Neural crest cell (in vitro differentiated cells): ENCODE data around the gene UBE4B. TPM values are rescaled to one million over a fixed set of nuclear protein-coding genes. Genes with fewer than 3 reads are reported as not detected.

ENCODE experiments used
- DNase-seq: peaks from one replicate; pipeline ENCODE4 v3.0.0; 2021; ENCODE audit warnings: low read depth, mixed read lengths, low spot score
- H3K27ac Mint-ChIP-seq: one replicate; pipeline ENCODE4 v1.8.0; 2021; ENCODE audit warnings: mild to moderate bottlenecking, mixed read lengths; ENCODE audit not compliant: unreplicated experiment
- H3K27me3 Mint-ChIP-seq: 2 replicates; pipeline ENCODE4 v1.8.0; 2021; ENCODE audit warnings: low read depth, mild to moderate bottlenecking, mixed read lengths
- H3K36me3 Mint-ChIP-seq: 2 replicates; pipeline ENCODE4 v1.8.0; 2021; ENCODE audit warnings: low read depth, mild to moderate bottlenecking, mixed read lengths
- H3K4me1 Mint-ChIP-seq: 2 replicates; pipeline ENCODE4 v1.8.0; 2021; ENCODE audit warnings: mixed read lengths
- H3K4me3 Mint-ChIP-seq: one replicate; pipeline ENCODE4 v1.8.0; 2021; ENCODE audit warnings: mild to moderate bottlenecking, mixed read lengths
- H3K9me3 Mint-ChIP-seq: 2 replicates; pipeline ENCODE4 v1.8.0; 2021; ENCODE audit warnings: mixed read lengths
- total RNA-seq: library from RNA; stranded (reverse); gene quantifications from 2 replicates; pipeline ENCODE4 v1.2.1, GENCODE V29; 2021
- TF ChIP-seq, protein P1 (sequence below): fragments of 200-600 bp; sonication (generic); conservative IDR thresholded peaks from 2 replicates; pipeline ENCODE4 v1.5.0; 2021; ENCODE audit warnings: antibody characterized with exemption, mild to moderate bottlenecking

UBE4B gene
- total RNA-seq, 1 donor from 2014 or later = 74.4 TPM

DNA sequence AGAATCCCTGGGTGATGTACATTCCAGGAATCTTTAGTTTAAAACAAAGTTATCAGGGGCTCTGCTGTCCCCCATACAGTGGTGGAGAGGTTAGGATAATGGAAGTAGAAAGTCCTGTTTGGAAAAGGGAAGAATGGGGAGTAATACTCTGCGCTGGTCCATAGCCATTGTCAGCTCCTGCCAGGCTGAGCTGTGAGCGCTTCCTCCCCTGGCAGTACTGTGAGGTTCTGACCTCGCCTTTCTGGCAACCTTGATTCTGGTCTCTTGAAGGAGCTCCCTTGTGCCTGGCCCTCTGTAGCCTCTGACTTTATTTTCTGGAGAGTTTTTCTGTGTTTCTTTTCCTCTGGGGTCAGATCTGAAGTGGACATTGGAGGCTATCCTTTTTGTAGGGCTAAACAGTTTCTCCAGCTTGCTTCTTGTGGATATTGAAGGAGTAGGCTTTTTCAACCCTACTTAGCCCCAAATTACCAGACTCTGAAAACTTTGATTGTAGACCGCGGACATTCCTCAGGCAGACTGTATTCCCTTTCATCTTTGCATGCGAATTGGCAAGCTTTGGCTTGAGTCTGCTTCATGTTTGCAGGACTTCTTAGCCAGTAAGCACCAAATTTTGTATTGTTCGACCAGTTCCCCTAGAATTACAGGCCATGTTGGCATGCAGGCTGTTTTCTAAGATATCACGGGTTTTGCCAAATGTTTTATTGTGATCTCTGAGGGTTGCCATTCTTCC lies 13.8 kb downstream of the UBE4B start:
- Mint-ChIP-seq H3K27ac (peak overlapping the region; percentile 15), H3K4me1 (peaks cover 31% of the 10 kb centered on the region), H3K27me3 (no peaks in the 10 kb centered on the region), H3K9me3 (no peaks in the 10 kb centered on the region), H3K4me3 (no peak overlapping the region), H3K36me3 (peaks cover 11% of the 10 kb centered on the region)
- no peak for DNase-seq
- TF ChIP-seq, protein P1, sequence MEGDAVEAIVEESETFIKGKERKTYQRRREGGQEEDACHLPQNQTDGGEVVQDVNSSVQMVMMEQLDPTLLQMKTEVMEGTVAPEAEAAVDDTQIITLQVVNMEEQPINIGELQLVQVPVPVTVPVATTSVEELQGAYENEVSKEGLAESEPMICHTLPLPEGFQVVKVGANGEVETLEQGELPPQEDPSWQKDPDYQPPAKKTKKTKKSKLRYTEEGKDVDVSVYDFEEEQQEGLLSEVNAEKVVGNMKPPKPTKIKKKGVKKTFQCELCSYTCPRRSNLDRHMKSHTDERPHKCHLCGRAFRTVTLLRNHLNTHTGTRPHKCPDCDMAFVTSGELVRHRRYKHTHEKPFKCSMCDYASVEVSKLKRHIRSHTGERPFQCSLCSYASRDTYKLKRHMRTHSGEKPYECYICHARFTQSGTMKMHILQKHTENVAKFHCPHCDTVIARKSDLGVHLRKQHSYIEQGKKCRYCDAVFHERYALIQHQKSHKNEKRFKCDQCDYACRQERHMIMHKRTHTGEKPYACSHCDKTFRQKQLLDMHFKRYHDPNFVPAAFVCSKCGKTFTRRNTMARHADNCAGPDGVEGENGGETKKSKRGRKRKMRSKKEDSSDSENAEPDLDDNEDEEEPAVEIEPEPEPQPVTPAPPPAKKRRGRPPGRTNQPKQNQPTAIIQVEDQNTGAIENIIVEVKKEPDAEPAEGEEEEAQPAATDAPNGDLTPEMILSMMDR = no peak

DNA sequence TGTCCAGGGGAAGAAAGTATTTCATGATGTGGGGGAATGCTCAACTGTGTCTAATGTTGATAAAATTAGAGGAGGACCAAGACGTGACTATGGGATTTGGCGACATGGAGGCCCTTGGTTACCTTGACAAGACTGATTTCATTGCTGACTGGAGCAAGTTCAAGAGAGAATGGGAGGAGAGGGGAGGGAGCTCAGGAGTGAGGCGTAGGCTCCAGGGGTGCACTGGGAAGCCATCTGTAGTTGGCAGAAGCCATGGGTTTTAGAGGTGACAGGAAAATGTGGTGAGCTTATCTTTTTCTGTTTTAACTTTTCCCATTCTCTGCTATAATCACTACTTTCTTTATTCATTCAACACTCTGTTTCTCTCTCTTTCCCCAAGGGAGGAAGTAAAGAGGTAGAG lies 15.8 kb downstream of the UBE4B start:
- H3K36me3 Mint-ChIP-seq = peaks cover 8% of the 10 kb centered on the region
- H3K9me3 Mint-ChIP-seq = no peaks in the 10 kb centered on the region
- no peak overlapping the region for H3K27ac Mint-ChIP-seq
- TF ChIP-seq, protein P1 = no peak
- no peak for DNase-seq
- no peaks in the 10 kb centered on the region for H3K27me3 Mint-ChIP-seq
- H3K4me1 Mint-ChIP-seq = peaks cover 33% of the 10 kb centered on the region
- H3K4me3 Mint-ChIP-seq = no peak overlapping the region

DNA sequence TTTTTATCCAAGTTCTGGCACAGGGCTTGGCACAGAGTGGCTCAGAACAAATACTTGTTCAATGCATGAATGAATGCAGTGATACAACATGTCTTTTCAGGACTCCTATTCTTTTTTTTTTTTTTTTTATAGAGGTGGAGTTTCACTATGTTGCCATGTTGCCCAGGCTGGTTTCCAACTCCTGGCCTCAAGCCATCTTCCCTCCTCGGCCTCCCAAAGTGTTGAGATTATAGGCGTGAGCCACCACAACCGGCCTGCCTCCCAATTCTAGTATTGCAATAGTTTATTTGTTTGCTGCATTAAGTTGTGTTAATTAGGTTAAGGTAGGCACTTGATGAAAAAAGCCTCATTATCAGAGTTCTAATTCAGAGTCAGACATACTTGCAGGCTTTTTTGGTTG lies 17.9 kb downstream of the UBE4B start:
- TF ChIP-seq, protein P1 = no peak
- peaks cover 33% of the 10 kb centered on the region for H3K4me1 Mint-ChIP-seq
- H3K36me3 Mint-ChIP-seq = peaks cover 11% of the 10 kb centered on the region
- no peak overlapping the region for H3K4me3 Mint-ChIP-seq
- no peak overlapping the region for H3K27ac Mint-ChIP-seq
- H3K27me3 Mint-ChIP-seq = no peaks in the 10 kb centered on the region
- DNase-seq = no peak
- H3K9me3 Mint-ChIP-seq = no peaks in the 10 kb centered on the region

DNA sequence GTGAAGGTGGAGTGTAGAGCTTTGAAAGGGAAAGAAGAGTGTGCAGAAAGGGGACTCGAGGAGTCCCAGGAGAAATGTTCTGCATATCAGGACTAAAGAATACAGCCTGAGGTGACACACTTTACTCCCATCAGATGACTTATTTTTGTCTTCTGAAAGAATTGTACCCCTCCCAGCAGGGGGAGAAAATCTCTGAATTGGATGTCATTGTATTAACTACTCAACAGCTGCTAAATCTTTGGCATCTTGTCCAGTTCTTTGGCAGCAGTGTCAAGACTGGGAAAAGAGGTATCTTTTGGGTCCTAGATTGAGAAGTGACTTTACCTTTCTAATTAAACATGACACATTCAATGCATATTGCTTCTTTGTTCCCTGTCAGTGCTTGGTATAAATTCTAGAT lies 18.9 kb downstream of the UBE4B start:
- Mint-ChIP-seq H3K27me3 (no peaks in the 10 kb centered on the region), H3K9me3 (no peaks in the 10 kb centered on the region), H3K4me1 (peaks cover 28% of the 10 kb centered on the region), H3K27ac (no peak overlapping the region), H3K4me3 (no peak overlapping the region), H3K36me3 (peaks cover 11% of the 10 kb centered on the region)
- TF ChIP-seq, protein P1 = no peak
- DNase-seq = no peak

DNA sequence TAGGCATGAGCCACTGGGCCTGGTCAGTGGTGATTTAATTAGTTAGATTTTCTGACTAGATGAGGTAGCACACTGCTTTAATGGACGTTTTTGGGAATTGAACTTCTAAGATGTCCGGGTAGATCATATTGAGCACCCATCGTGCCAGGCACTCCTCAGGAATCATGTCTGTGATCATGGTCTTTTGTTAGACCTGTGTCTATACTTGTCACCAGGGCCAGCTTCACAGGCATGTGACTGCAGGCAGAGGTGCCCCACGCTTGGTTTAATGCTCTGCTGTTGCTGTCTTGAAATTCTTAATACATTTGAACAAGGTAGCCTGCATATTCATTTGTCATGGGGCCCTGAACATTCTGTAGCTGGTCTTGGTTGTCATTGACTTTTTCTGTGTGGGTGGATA lies 19.6 kb downstream of the UBE4B start:
- Mint-ChIP-seq H3K4me1 (peaks cover 22% of the 10 kb centered on the region), H3K4me3 (no peak overlapping the region), H3K27me3 (no peaks in the 10 kb centered on the region), H3K36me3 (peaks cover 11% of the 10 kb centered on the region), H3K27ac (peak overlapping the region; percentile 53), H3K9me3 (no peaks in the 10 kb centered on the region)
- DNase-seq = no peak
- TF ChIP-seq, protein P1 = no peak
